CD4-positive, alpha-beta T cell treated with Interleukin-1 beta for 1 hour (primary cell): Measurements from ENCODE around the gene TRIM37.
"Not testable (repeated sequence)": the region's sequence is repeated elsewhere in the genome, so short reads cannot be mapped to it uniquely, and the experiment has no call there.

Experiments used
- DNase-seq, 2 donors: peaks; one replicate each; pipeline ENCODE4 v3.0.0-alpha.2; 2020 to 2022

Gene TRIM37

GRCh38 chr17:58985971-58986370, 120.7 kb downstream of the TRIM37 start:
- DNase-seq, result no peak

GRCh38 chr17:58985367-58985766, 121.3 kb downstream of the TRIM37 start:
- DNase-seq, result no peak

GRCh38 chr17:58982626-58983025, 124.1 kb downstream of the TRIM37 start:
- DNase-seq, result no peak

- DNase-seq, result no peak
Observed at GRCh38 chr17:58980706-58981481, 125.8 kb downstream of the TRIM37 start.

- no peak for DNase-seq
Observed at GRCh38 chr17:58976541-58976940, 130.1 kb downstream of the TRIM37 start.

- no peak for DNase-seq
Observed at GRCh38 chr17:58974354-58974753, 132.3 kb downstream of the TRIM37 start.

- DNase-seq, result no peak
Observed at GRCh38 chr17:58970609-58971450, 135.8 kb downstream of the TRIM37 start.

- DNase-seq, result no peak
Observed at GRCh38 chr17:58969612-58970011, 137.1 kb downstream of the TRIM37 start.

GRCh38 chr17:58969156-58969555, 137.5 kb downstream of the TRIM37 start:
- DNase-seq, result no peak

GRCh38 chr17:58968426-58969061, 138.1 kb downstream of the TRIM37 start:
- no peak for DNase-seq

GRCh38 chr17:58966208-58966607, 140.5 kb downstream of the TRIM37 start:
- no peak for DNase-seq

GRCh38 chr17:58965221-58965620, 141.5 kb downstream of the TRIM37 start:
- DNase-seq, result no peak

- no peak for DNase-seq
Observed at GRCh38 chr17:58960068-58960467, 146.6 kb downstream of the TRIM37 start.

- DNase-seq, result not testable (repeated sequence)
Observed at GRCh38 chr17:58957725-58958073, 149.0 kb downstream of the TRIM37 start.

- no peak for DNase-seq
Observed at GRCh38 chr17:58956997-58957724, 149.5 kb downstream of the TRIM37 start.

- DNase-seq, result not testable (repeated sequence)
Observed at GRCh38 chr17:58954358-58954757, 152.3 kb downstream of the TRIM37 start.

GRCh38 chr17:58947824-58948223, 158.9 kb downstream of the TRIM37 start:
- DNase-seq, result no peak

GRCh38 chr17:58947411-58947810, 159.3 kb downstream of the TRIM37 start:
- DNase-seq, result no peak

GRCh38 chr17:58944166-58944565, 162.5 kb downstream of the TRIM37 start:
- DNase-seq, result no peak

- DNase-seq, result no peak
Observed at GRCh38 chr17:58936295-58936694, 170.4 kb downstream of the TRIM37 start.

GRCh38 chr17:58932956-58933355, 173.7 kb downstream of the TRIM37 start:
- DNase-seq, result no peak
